ENCODE data around the gene OGDH.

The OGDH gene

GRCh38 chr7:44740055-44740454, 133.6 kb downstream of the OGDH start:
- no peak for DNase-seq

- DNase-seq: no peak
Observed at GRCh38 chr7:44743750-44744149, 137.3 kb downstream of the OGDH start.

- peak; percentile 89 to 92 for DNase-seq
Observed at GRCh38 chr7:44748045-44748947, 141.9 kb downstream of the OGDH start, which contains the start of gene ZMIZ2. ZMIZ2 (plus strand) TSS chr7:44748847; CDS start chr7:44756250, 7,403 bp downstream.

- no peak for DNase-seq
Observed at GRCh38 chr7:44748948-44749731, 142.7 kb downstream of the OGDH start.

GRCh38 chr7:44749992-44750391, 143.6 kb downstream of the OGDH start:
- no peak for DNase-seq

- no peak for DNase-seq
Observed at GRCh38 chr7:44750424-44750823, 144.0 kb downstream of the OGDH start.

- no peak for DNase-seq
Observed at GRCh38 chr7:44750921-44751571, 144.6 kb downstream of the OGDH start.

- DNase-seq: no peak
Observed at GRCh38 chr7:44752822-44753221, 146.4 kb downstream of the OGDH start.

GRCh38 chr7:44754802-44755697, 148.6 kb downstream of the OGDH start:
- no peak for DNase-seq

GRCh38 chr7:44755698-44756627, 149.5 kb downstream of the OGDH start:
- DNase-seq: no peak

GRCh38 chr7:44756904-44757303, 150.5 kb downstream of the OGDH start:
- no peak for DNase-seq

- no peak for DNase-seq
Observed at GRCh38 chr7:44757311-44757710, 150.9 kb downstream of the OGDH start.

GRCh38 chr7:44757739-44758138, 151.3 kb downstream of the OGDH start:
- no peak for DNase-seq
